HepG2 (cell line): ENCODE results near the gene FDPS. TPM values are rescaled to one million over a fixed set of nuclear protein-coding genes. Genes with fewer than 3 reads are reported as not detected.

Experiments
- ATAC-seq: fragments of 200-7000 bp; cut with Tn5 transposase; 3 replicates; pipeline ENCODE4 v1.9.1; 2020; ENCODE audit warnings: mild to moderate bottlenecking, moderate library complexity
- BruUV-seq: library from RNA; stranded (reverse); fragments of 400-500 nt; replicated peaks from 2 replicates; lab custom pipeline; 2021; lab: Mats Ljungman, UMichigan
- CTCF ChIA-PET: fragments of 300-600 bp; formaldehyde crosslinking; extraction: SDS; loops from one replicate; lab custom pipeline; 2021; ENCODE audit warnings: low total read pairs, inconsistent platforms, low intra/inter-chr PET ratio; lab: Yijun Ruan, JAX
- POLR2A ChIA-PET: fragments of 350-600 bp; sonication (Branson Sonifier 250); formaldehyde crosslinking; loops from one replicate; lab custom pipeline; 2020; ENCODE audit warnings: antibody characterized with exemption, inconsistent platforms; lab: Yijun Ruan, JAX
- DNase-seq: peaks from one replicate; pipeline ENCODE4 v3.0.0-alpha.2; 2015; ENCODE audit warnings: low spot score
- FAIRE-seq: peaks from 3 replicates; lab custom pipeline; 2011; peaks lifted over from hg19 to GRCh38; lab: Jason Lieb, UNC
- H2AFZ ChIP-seq: one replicate; pipeline ENCODE4 v1.6.1; 2011; ENCODE audit warnings: low read length, inconsistent platforms
- H3K27ac ChIP-seq: fragments of 300-600 bp; 3 replicates; pipeline ENCODE4 v1.8.0; 2011; ENCODE audit warnings: mixed run types, mild to moderate bottlenecking, mixed read lengths, low read length, inconsistent platforms; ENCODE audit not compliant: insufficient read depth; ENCODE audit errors: extremely low read length
- H3K27me3 ChIP-seq, 2 experiments: fragments of 200-600 bp in 1 of 2; 2 replicates in 1 of 2; 3 replicates in 1 of 2; pipeline versions ENCODE4 v1.6.0 to v1.8.0; 2011; ENCODE audit warnings: low read length in 2 of 2, mild to moderate bottlenecking in 2 of 2, moderate library complexity in 2 of 2, inconsistent platforms in 1 of 2; ENCODE audit not compliant: insufficient read depth in 2 of 2, control insufficient read depth in 1 of 2
- H3K36me3 ChIP-seq, 2 experiments: fragments of 200-600 bp in 1 of 2; replicated peaks in 1 of 2; 2 replicates in 1 of 2; 3 replicates in 1 of 2; pipeline versions ENCODE4 v1.5.1 to v1.8.0; 2011; ENCODE audit warnings: low read length in 2 of 2, inconsistent platforms in 1 of 2; ENCODE audit not compliant: insufficient read depth in 2 of 2, control insufficient read depth in 1 of 2
- H3K4me1 ChIP-seq: 2 replicates; pipeline ENCODE4 v1.5.1; 2012; ENCODE audit warnings: low read length, inconsistent platforms; ENCODE audit not compliant: insufficient read depth
- H3K4me2 ChIP-seq: 2 replicates; pipeline ENCODE4 v1.6.0; 2011; ENCODE audit warnings: low read depth, low read length, inconsistent platforms
- H3K4me3 ChIP-seq, 3 experiments: fragments of 200-600 bp in 1 of 3; sonication (generic), shearing (Covaris generic) in 1 of 3; replicated peaks in 1 of 3; 2 replicates each; pipeline ENCODE4 v1.5.1; 2011 to 2016; ENCODE audit warnings: low read length in 3 of 3, inconsistent platforms in 2 of 3, low read depth in 2 of 3, mild to moderate bottlenecking in 2 of 3, control low read depth in 1 of 3, mixed read lengths in 1 of 3; ENCODE audit not compliant: insufficient read depth in 1 of 3
- H3K79me2 ChIP-seq: one replicate; pipeline ENCODE4 v1.6.1; 2011; ENCODE audit warnings: low read length, inconsistent platforms; ENCODE audit not compliant: insufficient read depth
- H3K9ac ChIP-seq: 2 replicates; pipeline ENCODE4 v1.6.0; 2011; ENCODE audit warnings: mild to moderate bottlenecking, low read depth, low read length, inconsistent platforms; ENCODE audit not compliant: insufficient read depth
- H3K9me3 ChIP-seq: 2 replicates; pipeline ENCODE4 v1.5.1; 2012; ENCODE audit warnings: mild to moderate bottlenecking, low read length
- H4K20me1 ChIP-seq: 2 replicates; pipeline ENCODE4 v1.6.0; 2011; ENCODE audit warnings: inconsistent platforms, mild to moderate bottlenecking, low read length, moderate library complexity; ENCODE audit not compliant: insufficient read depth
- CHD2 ChIP-seq: IDR thresholded peaks from 2 replicates; pipeline ENCODE4 v1.6.1; 2011; ENCODE audit warnings: low read depth, low read length, improper control_type of control experiment
- CHD4 ChIP-seq: fragments of 200-600 bp; sonication (generic); IDR thresholded peaks from 2 replicates; pipeline ENCODE4 v1.7.0; 2017; ENCODE audit warnings: mild to moderate bottlenecking, low read length, borderline replicate concordance
- FOSL1 ChIP-seq: sonication (generic); formaldehyde crosslinking; IDR thresholded peaks from 2 replicates; pipeline ENCODE4 v1.9.0; 2021; ENCODE audit warnings: missing genetic modification reagents, borderline replicate concordance
- GFI1 ChIP-seq: sonication (generic); formaldehyde crosslinking; IDR thresholded peaks from 2 replicates; pipeline ENCODE4 v1.5.0; 2020; ENCODE audit warnings: missing genetic modification reagents, mild to moderate bottlenecking, borderline replicate concordance
- KLF16 ChIP-seq, 2 experiments: sonication (generic) in 1 of 2; formaldehyde crosslinking in 1 of 2; IDR thresholded peaks; 2 replicates each; pipeline versions ENCODE4 v1.6.1 to v1.8.0; 2016 to 2023; ENCODE audit warnings: missing genetic modification reagents in 2 of 2, missing compliant biosample characterization in 1 of 2
- MAFK ChIP-seq, 2 experiments: IDR thresholded peaks in 1 of 2; conservative IDR thresholded peaks in 1 of 2; 2 replicates each; pipeline ENCODE4 v1.6.1; 2011; ENCODE audit warnings: improper control_type of control experiment in 2 of 2, low read length in 2 of 2
- NR3C1 ChIP-seq: sonication (generic); formaldehyde crosslinking; IDR thresholded peaks from 2 replicates; pipeline ENCODE4 v1.4.0; 2020; ENCODE audit warnings: missing genetic modification reagents
- PCBP2 ChIP-seq: fragments of 200-400 bp; formaldehyde crosslinking; optimal IDR thresholded peaks from 2 replicates; pipeline ENCODE3; 2018; ENCODE audit warnings: low read length, low read depth; ENCODE audit not compliant: poor library complexity, severe bottlenecking
- RFXANK ChIP-seq: IDR thresholded peaks from 2 replicates; pipeline ENCODE4 v1.6.1; 2016
- ZNF274 ChIP-seq: sonication (generic); formaldehyde crosslinking; IDR thresholded peaks from 2 replicates; pipeline ENCODE4 v1.5.1; 2020; ENCODE audit warnings: mild to moderate bottlenecking, missing genetic modification reagents
- WGBS: methylation state at CpG from one replicate; pipeline ENCODE4 v1.1.6; 2017; ENCODE audit warnings: low lambda C conversion rate; 5-methylcytosine and 5-hydroxymethylcytosine counted together
- in situ Hi-C: cut with HindIII; loops from 2 replicates; pipeline ENCODE4 v1.10.0; 2017; ENCODE audit warnings: low pct_unique_long_range_greater_than_20kb; ENCODE audit not compliant: extremely low pct_ligation_motif_present
- intact Hi-C: fragments of 100-400 bp; cut with micrococcal nuclease; formaldehyde crosslinking; loops from one replicate; pipeline ENCODE4 v1.10.0; 2022; ENCODE audit not compliant: unreplicated experiment
- polyA plus RNA-seq, 8 experiments: library from polyadenylated mRNA; depleted of rRNA in 3 of 8; stranded (reverse) in 7 of 8; unstranded in 1 of 8; fragments of >200 nt; fragmentation: Illumina TruSeq in 4 of 8; extraction: Trizol in 4 of 8; gene quantifications; 2 replicates each; pipeline versions ENCODE4 v1.2.1 to v1.2.3, GENCODE V29; 2011 to 2016; ENCODE audit warnings: low read depth in 4 of 8, missing spikeins in 1 of 8, mixed read lengths in 1 of 8; ENCODE audit not compliant: insufficient read depth in 1 of 8
- total RNA-seq, 5 experiments: library from RNA; depleted of rRNA; stranded (reverse); fragments of >200 nt; fragmentation: Illumina TruSeq; extraction: Trizol; gene quantifications; 2 replicates each; pipeline ENCODE4 v1.2.3, GENCODE V29; 2016; ENCODE audit warnings: low read depth in 1 of 5
- TF ChIP-seq, protein P1 (sequence below): sonication (generic); formaldehyde crosslinking; IDR thresholded peaks from 2 replicates; pipeline ENCODE4 v1.4.0; 2020; ENCODE audit warnings: missing genetic modification reagents, borderline replicate concordance
- TF ChIP-seq, protein P2 (sequence below): IDR thresholded peaks from 2 replicates; pipeline ENCODE4 v1.6.1; 2016; ENCODE audit warnings: low read depth, control low read depth
- TF ChIP-seq, protein P3 (sequence below): sonication (generic); formaldehyde crosslinking; IDR thresholded peaks from 2 replicates; pipeline ENCODE4 v1.5.0; 2020; ENCODE audit warnings: missing genetic modification reagents

The FDPS gene
- total and polyA plus RNA-seq, 2 of the 13 experiments (the other 11 are each of a cell fraction or from before 2014, with no cell fraction given), result 264 to 519 TPM

DNA sequence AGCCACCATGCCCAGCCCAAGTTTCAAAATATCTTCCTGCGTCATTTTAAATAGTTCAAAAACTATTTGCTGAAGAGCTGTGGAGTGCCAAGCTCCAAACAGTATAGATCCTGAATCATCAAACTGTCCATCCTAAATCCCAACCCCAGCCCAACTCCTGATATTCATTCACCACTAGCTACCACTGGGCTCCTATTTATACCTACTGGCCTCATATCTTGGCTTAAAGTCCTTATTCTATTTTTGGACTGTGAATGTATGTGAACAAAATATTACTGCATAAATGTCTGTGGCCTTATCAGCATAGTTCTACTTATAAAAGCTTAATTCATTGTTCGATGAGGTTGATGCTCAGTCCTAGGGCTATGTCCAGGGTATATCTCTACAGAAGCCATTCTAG, 41.3 kb upstream of the FDPS start:
- intact Hi-C loops, result no loop called here
- CTCF ChIA-PET, result no interaction called here
- no peak for FAIRE-seq
- no peaks in the 10 kb centered on the region for H3K9me3 ChIP-seq
- TF ChIP-seq MAFK (conservative IDR thresholded peaks at IDR 0.05 in 1 of 2, IDR thresholded peaks at IDR 0.05 in 1 of 2; ENCODE audit: low read length in 2 of 2) (no peak), GFI1 (CRISPR knock-in tag) (no peak), CHD2 (no peak)
- TF ChIP-seq, protein P1, sequence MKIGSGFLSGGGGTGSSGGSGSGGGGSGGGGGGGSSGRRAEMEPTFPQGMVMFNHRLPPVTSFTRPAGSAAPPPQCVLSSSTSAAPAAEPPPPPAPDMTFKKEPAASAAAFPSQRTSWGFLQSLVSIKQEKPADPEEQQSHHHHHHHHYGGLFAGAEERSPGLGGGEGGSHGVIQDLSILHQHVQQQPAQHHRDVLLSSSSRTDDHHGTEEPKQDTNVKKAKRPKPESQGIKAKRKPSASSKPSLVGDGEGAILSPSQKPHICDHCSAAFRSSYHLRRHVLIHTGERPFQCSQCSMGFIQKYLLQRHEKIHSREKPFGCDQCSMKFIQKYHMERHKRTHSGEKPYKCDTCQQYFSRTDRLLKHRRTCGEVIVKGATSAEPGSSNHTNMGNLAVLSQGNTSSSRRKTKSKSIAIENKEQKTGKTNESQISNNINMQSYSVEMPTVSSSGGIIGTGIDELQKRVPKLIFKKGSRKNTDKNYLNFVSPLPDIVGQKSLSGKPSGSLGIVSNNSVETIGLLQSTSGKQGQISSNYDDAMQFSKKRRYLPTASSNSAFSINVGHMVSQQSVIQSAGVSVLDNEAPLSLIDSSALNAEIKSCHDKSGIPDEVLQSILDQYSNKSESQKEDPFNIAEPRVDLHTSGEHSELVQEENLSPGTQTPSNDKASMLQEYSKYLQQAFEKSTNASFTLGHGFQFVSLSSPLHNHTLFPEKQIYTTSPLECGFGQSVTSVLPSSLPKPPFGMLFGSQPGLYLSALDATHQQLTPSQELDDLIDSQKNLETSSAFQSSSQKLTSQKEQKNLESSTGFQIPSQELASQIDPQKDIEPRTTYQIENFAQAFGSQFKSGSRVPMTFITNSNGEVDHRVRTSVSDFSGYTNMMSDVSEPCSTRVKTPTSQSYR (CRISPR knock-in tag), result no peak
- TF ChIP-seq, all 625 proteins: peak for 0
- Histone ChIP-seq H3K27ac (no peak overlapping the region), H2AFZ (no peak overlapping the region), H3K36me3 (peaks cover 32 to 74% of the 10 kb centered on the region in 2 experiments), H4K20me1 (no peaks in the 10 kb centered on the region), H3K4me3 (no peak overlapping the region), H3K27me3 (no peaks in the 10 kb centered on the region), H3K4me2 (no peak overlapping the region), H3K79me2 (peaks cover 22% of the 10 kb centered on the region), H3K4me1 (peaks cover 21% of the 10 kb centered on the region), H3K9ac (no peak overlapping the region)
- ATAC-seq, result no peak
- WGBS, result 100% methylated on average over 2 of the region's 2 CpGs
- BruUV-seq, result no TSS peak
- POLR2A ChIA-PET, result interaction anchor here (1.3 to 4.7 kb wide), 3 partner anchors 9 to 57 kb away, joined by 3 to 14 read pairs (median 10); partner anchors contain the start of gene HCN3
- in situ Hi-C loops, result no loop called here
- DNase-seq, result no peak

DNA sequence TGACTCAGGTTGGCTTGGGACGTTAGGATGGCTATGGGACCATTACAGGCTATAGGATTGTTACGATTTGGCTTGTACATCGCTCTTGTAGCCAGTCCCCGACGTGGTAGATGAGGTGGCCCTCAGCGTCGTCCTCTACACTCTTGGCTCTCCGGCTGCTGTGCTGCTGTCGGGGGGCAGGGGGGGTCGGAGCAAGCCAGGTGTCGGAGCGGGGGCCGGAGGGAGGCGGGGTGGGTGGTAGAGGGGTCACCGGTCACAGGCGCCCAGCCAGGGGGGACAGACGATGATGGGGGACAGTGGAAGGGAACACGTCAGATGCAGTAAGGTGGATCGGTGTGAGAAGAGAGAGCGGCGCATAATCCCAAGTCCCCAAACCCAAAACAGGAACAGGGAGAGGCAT, 40.0 kb upstream of the FDPS start:
- POLR2A ChIA-PET, result no interaction called here
- Histone ChIP-seq H3K4me1 (peaks cover 23% of the 10 kb centered on the region), H3K4me3 (no peak overlapping the region), H2AFZ (no peak overlapping the region), H3K79me2 (peaks cover 28% of the 10 kb centered on the region), H3K27me3 (no peaks in the 10 kb centered on the region; a peak in 1 of 5 replicates), H3K4me2 (no peak overlapping the region), H3K9me3 (no peaks in the 10 kb centered on the region), H3K36me3 (peaks cover 30 to 66% of the 10 kb centered on the region in 2 experiments), H3K27ac (no peak overlapping the region), H4K20me1 (no peaks in the 10 kb centered on the region), H3K9ac (no peak overlapping the region)
- BruUV-seq, result no TSS peak
- CTCF ChIA-PET, result no interaction called here
- ATAC-seq (no peak), FAIRE-seq (no peak), DNase-seq (no peak)
- intact Hi-C loops (no loop called here), in situ Hi-C loops (no loop called here)
- over 99% methylated on average over 21 of the region's 21 CpGs for WGBS
- no peak for TF ChIP-seq NR3C1 (CRISPR knock-in tag)
- TF ChIP-seq CHD4, result no peak
- no peak for TF ChIP-seq PCBP2
- TF ChIP-seq FOSL1 (CRISPR knock-in tag), result no peak
- no peak for TF ChIP-seq RFXANK (CRISPR knock-in tag)
- TF ChIP-seq ZNF274 (CRISPR knock-in tag), result no peak
- TF ChIP-seq, protein P2, sequence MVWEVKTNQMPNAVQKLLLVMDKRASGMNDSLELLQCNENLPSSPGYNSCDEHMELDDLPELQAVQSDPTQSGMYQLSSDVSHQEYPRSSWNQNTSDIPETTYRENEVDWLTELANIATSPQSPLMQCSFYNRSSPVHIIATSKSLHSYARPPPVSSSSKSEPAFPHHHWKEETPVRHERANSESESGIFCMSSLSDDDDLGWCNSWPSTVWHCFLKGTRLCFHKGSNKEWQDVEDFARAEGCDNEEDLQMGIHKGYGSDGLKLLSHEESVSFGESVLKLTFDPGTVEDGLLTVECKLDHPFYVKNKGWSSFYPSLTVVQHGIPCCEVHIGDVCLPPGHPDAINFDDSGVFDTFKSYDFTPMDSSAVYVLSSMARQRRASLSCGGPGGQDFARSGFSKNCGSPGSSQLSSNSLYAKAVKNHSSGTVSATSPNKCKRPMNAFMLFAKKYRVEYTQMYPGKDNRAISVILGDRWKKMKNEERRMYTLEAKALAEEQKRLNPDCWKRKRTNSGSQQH (CRISPR knock-in tag), result no peak
- TF ChIP-seq KLF16 (CRISPR knock-in tag; IDR thresholded peaks at IDR 0.05), result no peak
- TF ChIP-seq, protein P3, sequence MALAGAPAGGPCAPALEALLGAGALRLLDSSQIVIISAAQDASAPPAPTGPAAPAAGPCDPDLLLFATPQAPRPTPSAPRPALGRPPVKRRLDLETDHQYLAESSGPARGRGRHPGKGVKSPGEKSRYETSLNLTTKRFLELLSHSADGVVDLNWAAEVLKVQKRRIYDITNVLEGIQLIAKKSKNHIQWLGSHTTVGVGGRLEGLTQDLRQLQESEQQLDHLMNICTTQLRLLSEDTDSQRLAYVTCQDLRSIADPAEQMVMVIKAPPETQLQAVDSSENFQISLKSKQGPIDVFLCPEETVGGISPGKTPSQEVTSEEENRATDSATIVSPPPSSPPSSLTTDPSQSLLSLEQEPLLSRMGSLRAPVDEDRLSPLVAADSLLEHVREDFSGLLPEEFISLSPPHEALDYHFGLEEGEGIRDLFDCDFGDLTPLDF (CRISPR knock-in tag), result no peak
